D721Med (cell line): ENCODE results near the gene RNU7-1.

Source experiments
- DNase-seq: peaks from one replicate; pipeline ENCODE4 v3.0.0; 2011; ENCODE audit warnings: low spot score; ENCODE audit not compliant: insufficient read length
- FAIRE-seq: peaks from 2 replicates; lab custom pipeline; 2011; peaks lifted over from hg19 to GRCh38; lab: Jason Lieb, UNC
- TF ChIP-seq, protein P1 (sequence below): IDR thresholded peaks from 2 replicates; pipeline ENCODE4 v1.5.1; 2012; ENCODE audit warnings: mild to moderate bottlenecking, control low read depth; ENCODE audit not compliant: insufficient read depth; ENCODE audit errors: missing control alignments

Gene RNU7-1

DNA sequence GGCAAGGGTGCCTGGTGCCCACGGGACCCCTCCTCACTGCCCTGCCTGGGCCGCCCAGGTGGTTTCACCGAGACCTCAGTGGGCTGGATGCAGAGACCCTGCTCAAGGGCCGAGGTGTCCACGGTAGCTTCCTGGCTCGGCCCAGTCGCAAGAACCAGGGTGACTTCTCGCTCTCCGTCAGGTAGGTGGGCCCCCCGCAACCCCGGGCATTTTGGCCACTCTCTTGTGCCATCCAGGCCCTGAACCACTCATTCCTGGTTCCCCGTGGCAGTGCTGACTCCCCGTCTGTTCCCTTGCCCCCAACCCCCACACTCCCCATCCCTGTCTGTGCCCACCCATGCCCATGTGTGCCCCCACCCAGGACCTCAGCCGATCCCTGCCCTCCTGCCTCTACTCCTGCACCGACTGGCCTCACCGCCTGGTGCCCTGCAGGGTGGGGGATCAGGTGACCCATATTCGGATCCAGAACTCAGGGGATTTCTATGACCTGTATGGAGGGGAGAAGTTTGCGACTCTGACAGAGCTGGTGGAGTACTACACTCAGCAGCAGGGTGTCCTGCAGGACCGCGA lies 8.0 kb downstream of the RNU7-1 start:
- TF ChIP-seq, protein P1, sequence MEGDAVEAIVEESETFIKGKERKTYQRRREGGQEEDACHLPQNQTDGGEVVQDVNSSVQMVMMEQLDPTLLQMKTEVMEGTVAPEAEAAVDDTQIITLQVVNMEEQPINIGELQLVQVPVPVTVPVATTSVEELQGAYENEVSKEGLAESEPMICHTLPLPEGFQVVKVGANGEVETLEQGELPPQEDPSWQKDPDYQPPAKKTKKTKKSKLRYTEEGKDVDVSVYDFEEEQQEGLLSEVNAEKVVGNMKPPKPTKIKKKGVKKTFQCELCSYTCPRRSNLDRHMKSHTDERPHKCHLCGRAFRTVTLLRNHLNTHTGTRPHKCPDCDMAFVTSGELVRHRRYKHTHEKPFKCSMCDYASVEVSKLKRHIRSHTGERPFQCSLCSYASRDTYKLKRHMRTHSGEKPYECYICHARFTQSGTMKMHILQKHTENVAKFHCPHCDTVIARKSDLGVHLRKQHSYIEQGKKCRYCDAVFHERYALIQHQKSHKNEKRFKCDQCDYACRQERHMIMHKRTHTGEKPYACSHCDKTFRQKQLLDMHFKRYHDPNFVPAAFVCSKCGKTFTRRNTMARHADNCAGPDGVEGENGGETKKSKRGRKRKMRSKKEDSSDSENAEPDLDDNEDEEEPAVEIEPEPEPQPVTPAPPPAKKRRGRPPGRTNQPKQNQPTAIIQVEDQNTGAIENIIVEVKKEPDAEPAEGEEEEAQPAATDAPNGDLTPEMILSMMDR, result no peak
- FAIRE-seq, result no peak
- no peak for DNase-seq

DNA sequence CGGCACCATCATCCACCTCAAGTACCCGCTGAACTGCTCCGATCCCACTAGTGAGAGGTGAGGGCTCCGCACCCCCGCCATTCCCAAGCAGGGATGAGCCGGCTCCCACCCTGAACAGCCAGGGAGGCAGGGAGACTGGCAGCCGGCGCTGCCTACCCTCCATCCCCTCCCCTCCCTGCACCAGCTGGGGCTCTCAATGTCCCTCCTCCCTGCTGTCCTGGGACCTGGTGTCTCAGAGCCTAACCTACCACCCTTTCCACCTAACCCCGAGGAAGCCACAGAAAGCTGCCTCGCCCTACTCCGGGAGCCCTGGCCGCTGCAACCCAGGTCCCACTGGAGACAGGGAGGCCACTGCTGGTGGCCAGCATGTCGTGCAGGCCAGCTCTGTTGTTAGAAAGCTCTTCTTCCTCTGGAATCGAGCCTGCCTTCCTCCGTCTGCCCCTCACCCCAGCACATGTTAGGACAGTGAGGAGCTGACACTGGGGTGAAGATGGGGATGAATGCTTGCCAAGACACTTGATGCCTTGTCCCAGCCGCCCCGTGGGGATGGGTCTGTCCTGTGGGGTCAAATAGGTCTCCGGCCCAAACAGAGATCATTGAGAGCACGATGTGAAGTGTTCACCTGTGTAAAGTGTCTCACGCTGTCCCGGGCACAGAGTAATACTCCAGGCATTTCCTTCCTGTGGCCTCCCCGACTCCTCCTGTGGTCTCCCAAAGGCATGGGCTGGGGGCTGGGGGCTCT lies 8.7 kb downstream of the RNU7-1 start:
- TF ChIP-seq, protein P1, result no peak
- FAIRE-seq (no peak), DNase-seq (no peak)

GRCh38 chr12:6952863-6953441 lies 9.3 kb downstream of the RNU7-1 start:
- DNase-seq (no peak), FAIRE-seq (no peak)
- TF ChIP-seq, protein P1, result no peak

DNA sequence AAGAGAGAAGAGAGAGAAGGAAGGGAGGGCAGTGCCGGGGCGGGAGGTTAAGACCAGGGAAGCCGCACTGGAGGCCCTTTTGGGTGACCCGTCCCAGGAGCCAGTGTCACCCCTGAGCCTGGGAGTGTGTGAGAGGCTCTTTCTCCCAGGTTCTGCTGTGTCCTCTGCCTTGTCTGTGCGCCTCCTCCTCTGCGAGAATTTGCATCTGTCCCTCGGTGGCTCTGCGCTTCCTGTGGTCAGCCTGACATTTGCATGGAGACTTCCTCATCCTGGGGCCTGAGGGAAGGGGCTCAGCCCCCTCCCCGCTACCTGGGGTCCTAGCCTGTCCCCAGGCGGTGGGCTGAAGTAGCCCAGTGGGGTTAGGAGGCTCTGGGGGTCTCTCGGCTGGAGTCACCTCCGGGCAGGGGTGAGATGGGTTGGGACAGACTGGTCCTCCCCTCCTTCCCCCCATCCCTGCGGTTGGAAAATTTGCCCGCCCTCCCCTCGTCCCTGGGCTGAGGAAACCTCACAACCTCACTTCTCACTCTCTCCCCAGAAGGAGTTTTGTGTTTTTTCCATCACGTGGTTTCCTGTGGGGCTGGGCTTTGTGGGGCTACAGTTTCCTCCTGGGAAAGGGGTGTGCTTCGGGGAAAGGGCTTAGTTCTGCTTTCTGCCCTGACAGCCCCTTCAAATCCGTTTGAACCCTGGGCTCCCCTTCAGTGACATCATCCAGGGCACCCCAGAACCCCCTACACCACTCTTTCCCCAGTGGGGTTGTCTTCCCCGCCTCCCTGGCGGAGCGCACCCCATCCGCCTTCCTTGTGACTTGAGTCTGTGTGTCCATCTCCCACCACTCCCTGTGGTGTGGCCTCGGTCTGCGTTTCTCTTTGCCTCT lies 10.1 kb downstream of the RNU7-1 start:
- DNase-seq, result no peak
- no peak for FAIRE-seq
- TF ChIP-seq, protein P1, result no peak

GRCh38 chr12:6954316-6955107 lies 10.9 kb downstream of the RNU7-1 start:
- TF ChIP-seq, protein P1, result no peak
- no peak for FAIRE-seq

More at GRCh38 chr12:6954316-6955107, 10.9 kb downstream of the RNU7-1 start:
- DNase-seq, result no peak
